Measurements from ENCODE around the gene TCEANC.

TCEANC gene

GRCh38 chrX:13688958-13689740, 36.2 kb downstream of the TCEANC start, which contains the start of gene RAB9A:
Gene RAB9A, plus strand, starts transcription at chrX:13689128. Its CDS starts 19,619 bp downstream, at chrX:13708747.
- DNase-seq (ENCODE audit: low read depth) = peak; percentile 17
- H3K4me3 ChIP-seq (ENCODE audit: low read depth, low read length) = peak within 1 kb of the TSS; percentile 69

DNA sequence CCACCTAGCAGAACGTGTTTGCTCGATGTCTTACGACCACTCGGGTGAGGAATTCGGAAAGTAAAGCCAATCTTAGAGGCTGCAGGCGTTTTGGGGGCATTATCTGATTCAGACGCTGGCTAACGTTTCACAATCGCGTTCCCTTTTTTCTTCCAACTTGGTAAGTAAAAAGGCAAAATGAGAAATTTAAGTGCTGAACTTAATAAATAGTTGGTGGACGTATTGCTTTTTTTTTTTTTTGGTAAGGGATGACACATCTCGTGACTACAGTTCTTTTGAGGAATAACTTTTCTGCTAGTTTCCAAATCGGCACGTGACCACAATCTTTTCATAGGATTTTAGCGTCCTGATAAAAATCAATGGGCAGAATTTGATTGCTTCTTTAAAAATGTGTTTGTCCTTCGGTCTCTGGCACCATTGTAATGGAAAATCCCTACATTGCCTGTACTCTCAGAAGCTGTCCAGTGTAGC, 36.8 kb downstream of the TCEANC start:
- DNase-seq (ENCODE audit: low read depth) = no peak

GRCh38 chrX:13690836-13691235, 37.9 kb downstream of the TCEANC start:
- no peak for DNase-seq (ENCODE audit: low read depth)
- peak overlapping the region; percentile 69 for H3K4me3 ChIP-seq (ENCODE audit: low read depth, low read length)

More for the DNA sequence above, 36.8 kb downstream of the TCEANC start:
- H3K4me3 ChIP-seq (ENCODE audit: low read depth, low read length) = peak overlapping the region; percentile 69

DNA sequence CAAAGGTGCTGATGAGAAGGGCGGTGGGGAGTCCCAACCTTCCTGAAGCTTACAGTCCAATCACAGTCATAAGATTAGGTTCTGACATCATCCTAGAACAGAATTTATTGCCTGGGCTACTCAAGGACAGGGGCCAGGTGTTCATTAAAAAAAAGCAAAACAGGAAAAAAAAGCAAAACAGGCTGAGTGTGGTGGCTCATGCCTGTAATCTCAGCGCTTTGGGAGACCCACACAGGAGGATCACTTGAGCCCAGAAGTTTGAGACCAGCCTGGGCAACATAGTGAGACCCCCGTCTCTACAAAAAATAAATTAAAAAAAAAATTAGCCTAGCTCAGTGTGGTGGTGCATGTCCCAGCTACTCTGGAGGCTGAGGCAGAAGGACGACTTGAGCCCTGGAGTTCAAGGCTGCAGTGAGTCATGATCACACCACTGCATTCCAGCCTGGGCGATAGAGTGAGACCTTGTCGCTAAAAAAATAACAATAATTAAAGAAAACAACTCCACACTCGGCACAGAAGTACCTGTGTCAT, 39.0 kb downstream of the TCEANC start:
- no peak overlapping the region for H3K4me3 ChIP-seq (ENCODE audit: low read depth, low read length)
- DNase-seq (ENCODE audit: low read depth) = no peak

GRCh38 chrX:13692771-13693231, 39.9 kb downstream of the TCEANC start:
- DNase-seq (ENCODE audit: low read depth) = no peak
- no peak overlapping the region for H3K4me3 ChIP-seq (ENCODE audit: low read depth, low read length)

DNA sequence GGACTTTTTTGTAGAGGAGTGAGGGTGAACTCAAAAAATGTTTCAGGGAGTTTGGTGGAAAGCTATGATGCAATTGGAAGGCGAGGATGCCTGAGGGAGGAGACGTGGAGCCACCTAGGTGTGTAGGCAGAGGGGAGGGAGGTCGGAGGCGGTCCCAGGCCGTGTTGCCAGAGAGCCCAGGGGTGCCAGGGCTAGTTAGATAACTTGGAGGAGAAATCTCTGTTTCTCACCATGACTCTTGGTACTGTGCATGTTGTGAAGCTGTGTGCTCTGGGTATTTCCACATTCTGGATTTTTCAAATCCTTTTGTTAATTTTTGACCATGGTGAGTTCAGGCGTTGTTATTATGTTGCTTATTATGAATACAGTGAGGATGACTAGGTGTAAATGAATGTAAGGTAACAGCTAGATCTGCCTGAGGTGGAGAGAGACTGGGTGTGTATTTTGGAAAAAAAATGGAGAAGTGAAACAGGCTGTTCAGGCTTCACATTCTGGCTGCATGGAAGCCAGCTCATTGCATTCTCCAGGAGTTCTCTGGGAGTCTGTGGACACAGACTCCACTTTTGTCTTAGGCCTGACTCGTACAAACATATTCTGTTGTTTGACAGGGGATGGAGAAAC, 40.5 kb downstream of the TCEANC start:
- no peak for DNase-seq (ENCODE audit: low read depth)
- H3K4me3 ChIP-seq (ENCODE audit: low read depth, low read length) = no peak overlapping the region

GRCh38 chrX:13694359-13694758, 41.4 kb downstream of the TCEANC start:
- no peak for DNase-seq (ENCODE audit: low read depth)
- H3K4me3 ChIP-seq (ENCODE audit: low read depth, low read length) = no peak overlapping the region

DNA sequence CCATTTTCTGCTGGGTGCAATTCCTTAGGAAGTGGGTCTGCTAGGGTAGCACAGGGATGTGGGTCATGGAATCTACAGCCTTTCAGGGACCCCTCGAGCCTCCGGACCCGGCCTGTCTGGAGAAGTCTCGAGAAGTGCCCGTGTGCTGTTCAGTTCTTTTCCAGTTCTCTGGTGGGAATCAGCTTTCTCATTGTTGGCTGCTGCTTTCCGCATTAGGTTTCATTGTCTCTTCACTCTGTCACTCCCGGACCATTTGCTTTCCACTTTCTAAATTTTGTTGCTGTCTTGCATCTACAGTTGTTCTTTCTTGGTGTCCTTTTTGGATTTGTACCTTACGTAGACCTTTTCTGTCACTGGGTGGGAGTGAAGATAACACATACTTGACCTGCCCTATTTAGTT, 42.0 kb downstream of the TCEANC start:
- DNase-seq (ENCODE audit: low read depth) = no peak

DNA sequence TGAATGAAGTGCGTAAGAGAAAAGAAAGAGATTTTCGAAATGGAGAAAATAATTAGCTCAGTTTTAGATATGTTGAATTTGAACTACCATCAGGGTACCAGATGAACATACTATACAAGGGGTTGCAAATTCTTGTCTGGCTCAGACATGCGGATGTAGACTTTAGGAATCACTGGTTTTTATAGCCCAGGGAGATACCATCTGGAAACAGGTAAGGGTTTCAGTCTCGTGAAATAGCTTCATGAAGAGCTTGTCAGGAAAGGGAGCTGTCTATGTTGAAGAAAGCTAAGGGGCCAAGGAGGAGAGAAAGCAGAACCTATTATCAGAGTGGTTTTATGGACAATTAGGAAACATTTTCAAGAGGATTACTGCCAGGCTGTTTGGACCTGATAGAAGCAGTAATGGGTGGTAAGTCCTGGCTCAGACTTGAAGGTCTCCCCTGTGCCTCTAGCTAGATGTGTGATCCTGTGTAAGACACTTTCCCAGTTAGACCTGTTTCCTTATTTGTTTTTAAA, 42.7 kb downstream of the TCEANC start:
- H3K4me3 ChIP-seq (ENCODE audit: low read depth, low read length) = no peak overlapping the region
- no peak for DNase-seq (ENCODE audit: low read depth)

More for the DNA sequence above, 42.0 kb downstream of the TCEANC start:
- no peak overlapping the region for H3K4me3 ChIP-seq (ENCODE audit: low read depth, low read length)

- H3K4me3 ChIP-seq (ENCODE audit: low read depth, low read length) = no peak overlapping the region
- DNase-seq (ENCODE audit: low read depth) = no peak
Observed at GRCh38 chrX:13697455-13697854, 44.5 kb downstream of the TCEANC start.

DNA sequence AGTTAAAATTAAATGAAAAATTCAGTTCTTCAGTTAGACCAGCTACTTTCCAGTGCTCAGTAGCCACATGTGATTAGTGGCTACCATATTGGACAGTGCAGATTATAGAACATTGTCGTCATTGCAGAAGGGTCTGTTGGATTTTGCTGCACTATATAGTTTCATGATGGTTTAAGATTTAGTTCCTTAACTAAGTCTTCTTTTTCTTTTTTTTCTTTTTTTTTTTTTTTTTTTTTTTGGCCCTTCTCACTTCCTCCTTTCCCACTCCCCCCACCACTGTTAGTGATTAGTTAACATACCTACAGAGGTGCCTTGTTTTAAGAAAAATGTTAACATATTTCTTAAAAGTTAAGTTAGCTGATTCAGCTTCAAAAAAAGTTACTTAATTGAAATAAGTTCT, 45.0 kb downstream of the TCEANC start:
- H3K4me3 ChIP-seq (ENCODE audit: low read depth, low read length) = no peak overlapping the region
- DNase-seq (ENCODE audit: low read depth) = no peak

- no peak for DNase-seq (ENCODE audit: low read depth)
- no peak overlapping the region for H3K4me3 ChIP-seq (ENCODE audit: low read depth, low read length)
Observed at GRCh38 chrX:13698432-13698831, 45.5 kb downstream of the TCEANC start.

DNA sequence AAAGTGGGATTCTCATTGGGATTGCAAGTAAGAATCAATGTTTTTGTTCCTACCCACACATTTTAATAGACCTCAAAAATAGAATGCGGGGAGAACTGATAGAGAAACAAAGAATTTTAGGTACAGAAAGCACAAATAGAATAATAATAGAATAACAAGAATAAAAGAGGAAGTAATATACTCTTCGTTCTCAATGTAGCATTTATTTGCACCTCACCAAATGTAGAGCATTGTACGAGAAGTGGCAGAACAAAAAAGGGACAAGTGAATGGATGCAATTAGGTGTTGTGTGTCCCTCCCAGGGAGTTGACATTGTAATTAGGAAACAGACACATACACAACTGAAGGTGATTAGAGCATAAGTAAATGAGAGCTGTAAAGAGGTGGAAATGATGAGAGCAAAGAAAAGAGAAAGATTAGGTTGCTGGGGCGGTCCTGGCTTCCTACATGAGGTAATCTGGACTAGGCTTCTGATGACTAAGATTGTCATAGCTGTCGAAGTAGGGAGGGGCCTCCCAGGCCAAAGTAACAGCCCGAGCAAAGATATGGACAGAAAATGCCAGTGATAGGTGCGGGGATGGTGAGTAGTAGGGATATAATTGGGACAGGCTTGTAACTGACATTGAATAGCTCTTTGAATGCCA, 46.4 kb downstream of the TCEANC start:
- DNase-seq (ENCODE audit: low read depth) = no peak
- H3K4me3 ChIP-seq (ENCODE audit: low read depth, low read length) = no peak overlapping the region

- no peak overlapping the region for H3K4me3 ChIP-seq (ENCODE audit: low read depth, low read length)
- no peak for DNase-seq (ENCODE audit: low read depth)
Observed at GRCh38 chrX:13700380-13700779, 47.4 kb downstream of the TCEANC start.

DNA sequence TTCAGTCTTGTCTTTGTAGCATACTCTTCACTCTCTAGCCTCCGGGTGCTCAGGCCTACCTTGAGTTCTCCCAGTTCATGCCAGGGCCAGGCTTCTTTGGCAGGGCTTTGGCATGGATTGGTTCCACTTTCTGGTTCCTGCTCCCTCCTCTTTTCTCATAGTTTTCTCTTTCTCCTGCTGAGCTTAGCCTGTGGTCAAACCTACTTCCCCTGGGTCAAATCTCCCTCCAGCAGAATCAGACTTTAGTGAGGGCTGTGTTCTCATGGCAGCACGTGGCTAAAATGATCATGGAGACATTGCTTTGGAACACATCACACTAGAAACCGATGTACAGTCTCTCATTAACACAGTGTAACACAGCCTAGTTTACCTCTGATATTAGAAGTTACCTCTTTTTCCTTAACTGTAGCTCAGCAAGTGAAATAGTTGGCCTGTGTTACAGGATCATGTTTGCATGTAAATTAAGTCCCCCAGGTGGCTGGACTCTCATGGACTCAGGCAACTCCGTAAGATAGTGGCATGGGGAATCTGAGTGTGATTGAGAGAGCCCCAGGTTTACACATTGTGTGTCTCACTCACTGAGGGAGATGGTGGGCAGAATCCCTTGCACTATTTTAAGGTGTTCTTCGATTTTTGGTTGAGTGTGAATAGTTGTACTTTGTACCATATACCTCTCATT, 49.3 kb downstream of the TCEANC start:
- no peak for DNase-seq (ENCODE audit: low read depth)
- no peak overlapping the region for H3K4me3 ChIP-seq (ENCODE audit: low read depth, low read length)

- H3K4me3 ChIP-seq (ENCODE audit: low read depth, low read length) = no peak overlapping the region
- DNase-seq (ENCODE audit: low read depth) = no peak
Observed at GRCh38 chrX:13703135-13703534, 50.2 kb downstream of the TCEANC start.

DNA sequence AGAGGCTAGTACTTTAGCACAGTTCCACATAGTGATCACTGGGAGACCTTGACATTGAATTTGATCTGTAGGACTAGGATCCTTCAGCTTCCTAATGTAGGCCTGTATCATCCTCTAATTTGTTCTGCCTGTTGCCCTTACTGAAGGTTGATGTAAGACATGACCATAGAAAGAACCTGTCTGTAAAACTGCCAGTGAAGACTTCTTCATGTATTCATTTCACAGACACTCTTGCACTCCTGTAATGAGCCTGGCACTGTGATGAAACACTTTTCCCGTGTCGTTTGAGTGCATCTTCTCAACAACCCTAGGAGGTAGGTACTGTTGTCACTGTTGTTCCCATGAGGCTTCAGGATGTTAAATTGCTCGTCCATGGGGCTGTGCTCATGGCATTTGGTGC, 50.6 kb downstream of the TCEANC start:
- H3K4me3 ChIP-seq (ENCODE audit: low read depth, low read length) = no peak overlapping the region
- DNase-seq (ENCODE audit: low read depth) = no peak

DNA sequence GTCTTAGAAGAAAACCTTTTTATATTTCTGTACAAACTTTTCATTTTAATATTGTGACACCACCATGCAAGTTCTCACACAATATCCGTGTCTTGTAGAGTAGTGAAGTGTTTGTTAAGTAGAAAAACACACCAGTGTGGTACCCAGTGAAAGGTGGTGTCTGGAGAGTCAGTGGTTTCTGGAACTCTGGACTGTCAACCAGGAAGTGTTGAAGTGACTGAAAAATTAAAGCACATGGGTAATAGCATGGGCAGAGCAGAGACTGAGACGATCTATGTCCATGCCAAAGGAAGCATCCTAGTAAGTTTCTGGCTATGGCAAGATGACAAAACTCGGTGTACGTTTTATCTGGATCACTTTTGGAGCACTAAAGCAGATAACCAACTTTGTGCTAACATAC, 58.2 kb downstream of the TCEANC start:
- no peak overlapping the region for H3K4me3 ChIP-seq (ENCODE audit: low read depth, low read length)
- no peak for DNase-seq (ENCODE audit: low read depth)

Measured in skeletal muscle cell (primary cell).